Stomach (tissue), 9 donors: ENCODE results near the gene BMP10. TPM values are rescaled to one million over a fixed set of nuclear protein-coding genes. Genes with fewer than 3 reads are reported as not detected.

ENCODE experiments used
- DNase-seq, 2 donors: peaks; one replicate each; pipeline versions ENCODE4 v3.0.0 to v3.0.0-alpha.2; 2013 to 2019
- H3K27ac ChIP-seq, 5 donors: fragments of 200-600 bp in 4 of 5; sonication (generic) in 4 of 5; one replicate each; pipeline ENCODE4 v1.5.1; 2013 to 2019; ENCODE audit warnings: mild to moderate bottlenecking in 1 of 5, moderate library complexity in 1 of 5
- H3K27me3 ChIP-seq, 3 donors: fragments of 200-600 bp; sonication (generic); one replicate each; pipeline ENCODE4 v1.5.1; 2017 to 2019; ENCODE audit warnings: mixed run types in 1 of 3
- H3K36me3 ChIP-seq, 4 donors: fragments of 200-600 bp; sonication (generic); 1 replicate in 3 of 4; 2 replicates in 1 of 4; pipeline ENCODE4 v1.5.1; 2016 to 2019
- H3K4me1 ChIP-seq, 4 donors: fragments of 200-600 bp; sonication (generic); one replicate each; pipeline ENCODE4 v1.5.1; 2016 to 2019
- H3K4me3 ChIP-seq, 4 donors: fragments of 200-600 bp; sonication (generic) in 3 of 4; one replicate each; pipeline ENCODE4 v1.5.1; 2016 to 2019; ENCODE audit warnings: mild to moderate bottlenecking in 1 of 4
- H3K9me3 ChIP-seq, 4 donors: fragments of 200-600 bp; sonication (generic); one replicate each; pipeline ENCODE4 v1.5.1; 2016 to 2019
- EP300 ChIP-seq: sonication (generic); formaldehyde crosslinking; IDR thresholded peaks from one replicate; pipeline ENCODE4 v1.6.1; 2017; ENCODE audit warnings: antibody characterized with exemption
- POLR2A ChIP-seq, 4 donors: fragments of 450-650 bp; IDR thresholded peaks; one replicate each; pipeline ENCODE4 v1.6.1; 2016; ENCODE audit warnings: antibody characterized with exemption in 4 of 4, control low read depth in 2 of 4, mild to moderate bottlenecking in 1 of 4, moderate library complexity in 1 of 4
- POLR2AphosphoS5 ChIP-seq, 3 donors: sonication (generic); formaldehyde crosslinking; IDR thresholded peaks; one replicate each; pipeline ENCODE4 v1.6.1; 2016; ENCODE audit warnings: antibody characterized with exemption in 3 of 3
- WGBS, 5 donors: extraction: QIAGEN DNeasy Blood & Tissue Kit in 3 of 5; methylation state at CpG; one replicate each; pipeline versions ENCODE4 v1.1.5 to v1.1.7; 2013 to 2018; 5-methylcytosine and 5-hydroxymethylcytosine counted together
- intact Hi-C: fragments of 100-400 bp; cut with DNase I; formaldehyde crosslinking; loops from one replicate; pipeline ENCODE4 v1.15.1; 2023; ENCODE audit warnings: low total_unique reads
- polyA plus RNA-seq, 3 donors: library from polyadenylated mRNA; stranded (reverse); fragments of 200-250 nt; gene quantifications; one replicate each; pipeline ENCODE4 v1.2.3, GENCODE V29; 2013
- total RNA-seq, 5 donors: library from RNA; depleted of rRNA; stranded (reverse); fragments of >200 nt; gene quantifications; one replicate each; pipeline versions ENCODE4 v1.1.0 to v1.2.3, GENCODE V29; 2014 to 2016
- TF ChIP-seq, protein P1 (sequence below), 7 experiments: fragments of 450-650 bp in 4 of 7; fragments of 200-600 bp in 3 of 7; sonication (generic) in 3 of 7; IDR thresholded peaks; one replicate each; pipeline ENCODE4 v1.5.1; 2016 to 2019; ENCODE audit warnings: antibody characterized with exemption in 7 of 7, control low read depth in 2 of 7, mild to moderate bottlenecking in 1 of 7
- donor health status: healthy with polysubstance abuse.
- donor health status: Bipolar disorder and iron deficiency.
- donor health status: healthy.

Gene BMP10
- total and polyA plus RNA-seq, 8 donors = 0.37 TPM; not detected in 7

DNA sequence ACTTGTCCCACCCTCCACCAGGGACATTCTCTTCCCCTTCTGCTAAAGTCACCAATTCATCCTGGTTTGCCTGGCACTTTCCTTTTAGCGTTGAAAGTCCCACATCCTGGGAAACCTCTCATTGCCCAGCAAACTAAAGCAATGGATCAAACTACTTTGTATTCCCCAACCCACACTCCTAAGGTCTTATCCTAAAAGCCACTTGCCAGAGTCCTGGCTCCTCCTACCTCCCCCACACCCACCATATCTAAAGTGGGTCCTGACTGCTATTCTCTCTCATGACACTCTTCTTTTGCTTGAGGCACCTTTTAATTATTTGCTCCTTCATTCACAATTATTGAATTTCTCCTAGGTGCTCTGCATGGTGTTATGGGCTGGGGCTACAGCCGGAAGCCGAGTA is 40.9 kb upstream of the BMP10 start:
- WGBS, 5 donors = 94 to 97% (median 96%) methylated on average over 3 of the region's 3 CpGs
- Histone ChIP-seq H3K4me3 (no peak overlapping the region), H3K27ac (no peak overlapping the region), H3K9me3 (no peaks in the 10 kb centered on the region), H3K36me3 (no peaks in the 10 kb centered on the region), H3K27me3 (no peaks in the 10 kb centered on the region), H3K4me1 (peaks cover 16 to 26% (median 19%) of the 10 kb centered on the region in 4 donors)
- intact Hi-C loops = no loop called here
- no peak for DNase-seq
- TF ChIP-seq, protein P1, sequence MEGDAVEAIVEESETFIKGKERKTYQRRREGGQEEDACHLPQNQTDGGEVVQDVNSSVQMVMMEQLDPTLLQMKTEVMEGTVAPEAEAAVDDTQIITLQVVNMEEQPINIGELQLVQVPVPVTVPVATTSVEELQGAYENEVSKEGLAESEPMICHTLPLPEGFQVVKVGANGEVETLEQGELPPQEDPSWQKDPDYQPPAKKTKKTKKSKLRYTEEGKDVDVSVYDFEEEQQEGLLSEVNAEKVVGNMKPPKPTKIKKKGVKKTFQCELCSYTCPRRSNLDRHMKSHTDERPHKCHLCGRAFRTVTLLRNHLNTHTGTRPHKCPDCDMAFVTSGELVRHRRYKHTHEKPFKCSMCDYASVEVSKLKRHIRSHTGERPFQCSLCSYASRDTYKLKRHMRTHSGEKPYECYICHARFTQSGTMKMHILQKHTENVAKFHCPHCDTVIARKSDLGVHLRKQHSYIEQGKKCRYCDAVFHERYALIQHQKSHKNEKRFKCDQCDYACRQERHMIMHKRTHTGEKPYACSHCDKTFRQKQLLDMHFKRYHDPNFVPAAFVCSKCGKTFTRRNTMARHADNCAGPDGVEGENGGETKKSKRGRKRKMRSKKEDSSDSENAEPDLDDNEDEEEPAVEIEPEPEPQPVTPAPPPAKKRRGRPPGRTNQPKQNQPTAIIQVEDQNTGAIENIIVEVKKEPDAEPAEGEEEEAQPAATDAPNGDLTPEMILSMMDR (IDR thresholded peaks at IDR 0.05) = no peak
- TF ChIP-seq EP300 = no peak
- no peak for TF ChIP-seq POLR2AphosphoS5 (IDR thresholded peaks at IDR 0.05)
- TF ChIP-seq POLR2A (IDR thresholded peaks at IDR 0.05) = no peak

DNA sequence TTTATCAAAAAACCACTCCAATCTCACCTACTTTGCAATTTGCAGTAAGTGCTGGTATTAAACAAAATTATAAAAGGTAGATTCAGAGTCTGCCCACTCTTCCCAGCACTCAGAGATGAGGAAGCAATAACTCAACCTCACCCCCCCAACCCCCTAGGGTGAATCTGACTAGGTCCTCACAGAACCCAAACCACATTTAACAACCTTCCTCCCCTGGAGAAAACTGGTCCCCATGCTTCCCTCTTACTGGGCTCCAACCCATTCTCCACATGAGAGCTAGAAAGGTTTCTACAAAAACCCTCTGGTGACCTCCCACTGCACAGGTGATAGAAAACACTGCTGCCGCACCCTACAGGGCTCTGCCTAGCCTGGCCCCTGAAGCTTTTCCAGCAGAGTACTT is 40.5 kb upstream of the BMP10 start:
- H3K27ac ChIP-seq = no peak overlapping the region
- no peak for DNase-seq
- H3K4me1 ChIP-seq = peaks cover 16 to 30% (median 19%) of the 10 kb centered on the region in 4 donors
- intact Hi-C loops = no loop called here
- TF ChIP-seq EP300 (no peak), POLR2AphosphoS5 (IDR thresholded peaks at IDR 0.05) (no peak), POLR2A (IDR thresholded peaks at IDR 0.05) (no peak)
- TF ChIP-seq, protein P1 (IDR thresholded peaks at IDR 0.05) = no peak
- no peaks in the 10 kb centered on the region for H3K9me3 ChIP-seq
- no peaks in the 10 kb centered on the region for H3K27me3 ChIP-seq
- no peak overlapping the region for H3K4me3 ChIP-seq
- no peaks in the 10 kb centered on the region for H3K36me3 ChIP-seq
- WGBS, 5 donors = 86 to 100% (median 96%) methylated on average over 1 of the region's 1 CpG

DNA sequence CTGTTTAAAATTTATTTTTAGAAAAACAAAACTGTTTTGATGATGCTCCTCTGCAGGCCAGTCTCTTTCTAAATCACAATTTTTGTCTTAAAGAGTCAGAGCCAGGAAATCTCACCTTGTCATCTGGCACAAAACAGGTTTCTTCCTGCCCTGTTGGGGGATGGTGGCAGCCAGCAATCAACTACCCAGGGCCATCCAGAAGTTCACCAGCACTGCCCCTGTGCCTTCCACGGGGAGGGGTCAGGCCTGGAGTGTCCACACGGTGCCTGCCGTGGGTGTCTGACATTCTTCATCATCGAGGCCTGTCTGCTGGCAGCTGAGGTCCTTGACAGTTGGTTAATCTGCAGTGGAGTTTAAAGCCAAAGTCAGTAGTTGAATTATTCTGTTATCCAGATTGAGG is 40.0 kb upstream of the BMP10 start:
- no peaks in the 10 kb centered on the region for H3K27me3 ChIP-seq
- intact Hi-C loops = no loop called here
- no peak for DNase-seq
- H3K36me3 ChIP-seq = no peaks in the 10 kb centered on the region
- H3K9me3 ChIP-seq = no peaks in the 10 kb centered on the region
- TF ChIP-seq EP300 = no peak
- TF ChIP-seq POLR2AphosphoS5 (IDR thresholded peaks at IDR 0.05) = no peak
- TF ChIP-seq, protein P1 (IDR thresholded peaks at IDR 0.05) = no peak
- no peak for TF ChIP-seq POLR2A (IDR thresholded peaks at IDR 0.05)
- H3K4me1 ChIP-seq = peaks cover 16 to 32% (median 19%) of the 10 kb centered on the region in 4 donors
- H3K4me3 ChIP-seq = no peak overlapping the region
- no peak overlapping the region for H3K27ac ChIP-seq
- WGBS, 5 donors = 69 to 84% (median 77%) methylated on average over 4 of the region's 4 CpGs

DNA sequence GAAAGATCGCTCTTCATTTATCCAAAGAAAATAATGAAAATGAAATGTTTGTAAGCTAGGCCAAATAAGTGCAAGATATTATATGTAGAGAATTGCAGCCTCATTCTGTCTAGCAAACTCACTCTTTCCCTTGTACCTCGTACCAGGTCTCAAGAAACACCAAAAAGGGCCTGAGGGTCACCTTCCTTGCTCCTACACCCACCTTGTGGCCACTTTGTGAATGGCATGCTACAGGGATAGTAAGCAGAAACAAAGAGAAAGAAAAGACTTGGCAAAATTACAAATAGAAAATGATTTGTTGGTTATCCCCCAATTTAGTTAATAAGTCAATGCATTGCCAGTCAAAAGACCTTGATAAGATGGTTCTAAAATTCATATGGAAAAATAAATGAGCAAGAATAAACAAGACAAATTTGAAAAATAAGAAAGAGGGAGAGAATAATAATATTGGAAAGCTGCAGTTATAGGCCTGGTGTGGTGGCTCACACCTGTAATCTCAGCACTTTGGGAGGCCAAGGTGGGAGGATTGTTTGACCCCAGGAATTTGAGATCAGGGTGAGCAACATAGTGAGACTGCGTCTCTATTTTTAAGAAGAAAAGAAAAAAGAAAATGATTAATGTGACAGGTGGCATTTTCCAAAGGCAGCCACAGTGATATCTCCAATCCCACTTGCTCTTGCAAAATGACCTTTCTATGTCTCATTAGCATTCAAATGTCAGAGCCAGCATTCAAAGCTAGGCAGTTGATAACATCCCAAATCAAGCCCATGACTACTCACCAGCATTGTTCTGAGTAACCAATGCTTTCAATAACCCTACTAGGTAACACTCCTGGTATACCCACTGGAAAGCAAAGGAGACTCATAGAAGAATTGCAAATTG is 38.8 kb upstream of the BMP10 start:
- WGBS, 5 donors = 57 to 77% (median 71%) methylated on average over 3 of the region's 3 CpGs
- no peak overlapping the region for H3K4me3 ChIP-seq
- TF ChIP-seq, protein P1 (IDR thresholded peaks at IDR 0.05) = peak in 5 of 7 experiments; percentile 81 to 91 (median 89)
- no peak for TF ChIP-seq EP300

More for the DNA sequence above, 38.8 kb upstream of the BMP10 start:
- Histone ChIP-seq H3K4me1 (peaks cover 16 to 32% (median 19%) of the 10 kb centered on the region in 4 donors), H3K36me3 (no peaks in the 10 kb centered on the region), H3K27me3 (no peaks in the 10 kb centered on the region), H3K9me3 (no peaks in the 10 kb centered on the region), H3K27ac (no peak overlapping the region)
- intact Hi-C loops = loop anchor here (5.0 kb wide), 1 partner anchor 158 kb away; no protein-coding TSS in a partner anchor
- DNase-seq = peak; percentile 79 to 86
